Right renal cortex interstitium (tissue), 3 donors: ENCODE measurements around the gene SOX9. TPM values are rescaled to one million over a fixed set of nuclear protein-coding genes. Genes with fewer than 3 reads are reported as not detected.
"Not testable (repeated sequence)": the region's sequence is repeated elsewhere in the genome, so short reads cannot be mapped to it uniquely, and the experiment has no call there.

ENCODE experiments used
- DNase-seq, 3 donors: peaks; one replicate each; pipeline ENCODE4 v3.0.0-alpha.2; 2013; ENCODE audit warnings: low read depth in 3 of 3, low spot score in 2 of 3
- polyA plus RNA-seq, 3 donors: library from polyadenylated mRNA; unstranded; fragments of 120-200 nt; gene quantifications; one replicate each; pipeline ENCODE4 v1.2.1, GENCODE V29; 2013; ENCODE audit not compliant: insufficient read length in 3 of 3

SOX9 gene
- polyA plus RNA-seq, 3 donors = 16.4 to 25.6 (median 18.9) TPM

DNA sequence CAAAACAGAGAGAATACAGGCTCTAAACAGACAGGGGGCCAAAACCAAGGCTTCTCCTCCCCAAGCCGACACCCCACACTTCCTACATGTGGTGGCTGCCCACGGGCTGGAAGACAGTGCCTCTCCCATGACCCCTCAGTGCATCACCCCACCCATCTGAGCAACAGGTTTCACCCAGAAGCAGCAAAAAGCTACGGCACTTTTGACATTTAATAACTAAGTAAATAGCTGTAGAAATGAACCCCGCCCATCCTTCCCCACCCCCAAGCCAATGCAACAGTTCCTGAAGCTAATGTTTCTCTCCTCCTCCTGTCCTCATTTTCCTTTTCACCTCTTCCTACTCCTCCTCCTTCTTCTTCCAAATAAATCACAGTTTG is 9.9 kb upstream of the SOX9 start:
- DNase-seq = no peak

DNA sequence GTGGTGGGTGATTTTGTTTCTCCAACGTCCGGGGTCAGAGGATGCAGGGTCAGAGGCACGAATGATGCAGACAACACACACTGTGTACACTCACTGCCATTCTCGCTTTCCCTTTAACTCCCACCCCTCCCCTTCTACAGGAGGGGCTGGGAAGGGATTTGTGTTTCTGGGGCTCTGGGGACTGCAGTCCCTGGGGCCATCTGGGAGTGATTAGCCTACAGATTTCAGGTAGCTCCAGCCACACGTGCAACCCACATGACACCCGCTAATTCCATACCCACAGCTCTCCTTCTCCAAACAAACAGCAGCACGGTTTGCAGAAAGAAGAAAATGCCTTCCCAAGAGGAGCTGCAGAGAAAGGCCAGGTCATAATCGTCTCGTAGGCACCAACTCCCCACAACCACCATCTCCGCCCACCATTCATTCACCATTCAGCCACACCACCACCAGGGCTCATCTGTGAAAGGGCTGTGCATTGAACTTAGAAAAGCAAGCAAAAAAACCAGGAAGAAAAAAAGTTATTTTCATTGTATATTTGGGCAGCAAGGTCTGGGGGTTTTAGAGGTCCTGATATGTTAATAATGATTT is 9.4 kb upstream of the SOX9 start:
- DNase-seq = no peak

DNA sequence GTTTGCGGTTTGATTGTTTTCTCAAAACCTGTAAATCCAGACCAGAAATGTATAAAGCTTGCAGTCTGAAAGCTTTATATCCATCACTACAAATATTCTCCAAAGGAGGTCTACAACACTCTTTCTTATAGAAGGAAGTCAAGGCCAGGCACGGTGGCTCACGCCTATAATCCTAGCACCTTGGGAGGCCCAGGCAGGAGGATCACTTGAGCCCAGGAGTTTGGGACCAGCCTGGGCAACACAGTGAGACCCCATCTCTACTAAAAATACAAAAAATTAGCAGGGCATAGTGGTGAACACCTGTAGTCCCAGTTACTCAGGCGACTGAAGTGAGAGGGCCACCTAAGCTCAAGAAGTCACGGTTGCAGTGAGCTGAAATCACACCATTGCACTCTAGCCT is 8.9 kb upstream of the SOX9 start:
- not testable (repeated sequence) for DNase-seq

DNA sequence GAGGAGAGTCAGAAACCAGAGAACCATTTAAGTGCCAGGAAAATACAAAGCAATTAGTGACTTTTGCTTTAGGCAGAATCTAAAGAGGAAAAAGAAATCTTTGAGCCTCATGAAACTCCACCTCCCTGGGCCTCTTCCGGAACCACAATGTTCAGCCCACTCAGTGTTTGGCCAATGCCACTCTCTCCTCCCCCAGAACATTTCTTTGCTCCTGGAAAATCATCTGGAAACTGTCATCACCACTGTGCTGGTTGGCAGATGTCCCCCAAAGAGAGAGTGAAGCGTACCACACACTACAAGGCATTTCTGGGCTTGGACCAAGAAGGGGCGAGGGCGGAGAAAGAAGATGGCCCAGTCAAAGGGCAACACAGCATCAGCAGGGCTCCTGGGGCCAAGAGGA is 7.1 kb upstream of the SOX9 start:
- no peak for DNase-seq

DNA sequence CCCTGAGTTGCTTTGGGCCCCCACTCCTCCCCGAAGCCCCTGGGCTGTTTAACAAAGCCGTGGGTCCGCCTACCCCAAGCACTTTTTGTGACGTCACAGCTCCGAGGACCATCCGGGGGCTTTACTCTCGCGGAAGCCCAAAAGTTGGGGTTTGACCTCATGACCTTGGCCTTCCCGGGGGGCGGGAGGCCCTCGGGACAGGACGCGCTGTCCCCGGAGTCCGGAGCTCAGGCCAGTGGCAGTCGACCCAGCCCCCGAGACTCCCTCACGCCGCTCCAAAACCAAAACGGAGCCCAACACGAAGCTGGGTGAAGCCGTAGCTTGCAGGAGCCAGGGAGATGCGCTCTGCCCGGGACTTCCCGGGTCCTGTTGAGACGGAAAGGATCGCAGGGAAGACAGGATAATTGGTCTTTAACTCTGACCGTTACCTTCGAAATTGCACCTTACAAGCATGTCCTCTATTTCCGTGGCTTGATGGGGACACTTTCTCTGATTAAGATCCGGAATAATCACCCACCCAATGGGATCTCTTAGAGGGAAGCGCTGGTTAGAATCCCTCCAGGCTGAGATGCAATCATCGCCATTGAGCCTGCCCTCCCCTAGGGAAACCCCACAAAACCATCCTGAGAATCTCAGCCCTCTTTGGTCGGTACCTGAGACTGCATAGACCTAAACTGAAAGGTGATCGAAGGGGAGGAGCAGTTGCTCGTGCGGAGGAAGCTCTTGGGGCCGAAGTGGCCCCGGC is 4.9 kb upstream of the SOX9 start:
- DNase-seq = no peak

DNA sequence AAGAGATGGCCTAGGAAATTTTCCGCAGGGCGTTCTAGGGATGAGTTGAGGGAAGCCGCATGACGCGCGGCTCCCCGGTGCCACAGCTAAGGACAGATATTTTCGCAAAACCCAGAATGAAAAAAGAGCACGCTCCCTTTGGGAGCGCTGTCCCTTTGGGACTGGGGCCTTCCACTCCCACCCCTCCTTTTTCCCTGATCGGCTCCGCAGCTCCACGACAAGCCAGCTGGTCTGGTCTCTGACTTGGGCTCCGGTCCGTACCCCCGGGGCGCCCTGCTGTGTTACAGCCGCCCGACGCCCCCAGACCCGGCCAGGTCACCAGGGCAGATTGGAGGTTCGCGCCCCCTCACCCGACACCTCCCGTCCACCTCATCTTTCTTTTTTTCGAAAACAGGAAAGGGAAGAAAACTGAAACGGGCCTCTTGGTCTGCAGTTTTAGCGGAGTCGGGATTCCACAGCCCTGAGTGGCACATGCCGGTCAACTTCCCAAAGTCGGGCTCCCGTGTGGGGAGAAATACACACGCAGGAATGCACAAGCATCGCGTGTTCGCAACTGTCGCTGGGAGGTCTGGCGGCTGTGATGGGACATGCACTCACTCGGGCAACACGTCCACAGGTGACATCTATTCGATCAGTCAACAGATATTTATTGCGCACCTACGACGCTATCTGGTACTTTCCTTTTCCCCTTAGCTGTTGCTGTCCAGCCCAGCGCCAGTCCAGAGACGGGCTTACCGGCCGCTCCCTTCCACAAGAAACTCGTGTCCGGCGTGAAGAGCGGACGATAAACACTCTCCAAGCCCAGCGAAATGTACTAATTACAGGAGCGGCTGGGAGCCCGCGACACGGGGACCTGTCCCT is 3.9 kb upstream of the SOX9 start:
- DNase-seq = no peak

DNA sequence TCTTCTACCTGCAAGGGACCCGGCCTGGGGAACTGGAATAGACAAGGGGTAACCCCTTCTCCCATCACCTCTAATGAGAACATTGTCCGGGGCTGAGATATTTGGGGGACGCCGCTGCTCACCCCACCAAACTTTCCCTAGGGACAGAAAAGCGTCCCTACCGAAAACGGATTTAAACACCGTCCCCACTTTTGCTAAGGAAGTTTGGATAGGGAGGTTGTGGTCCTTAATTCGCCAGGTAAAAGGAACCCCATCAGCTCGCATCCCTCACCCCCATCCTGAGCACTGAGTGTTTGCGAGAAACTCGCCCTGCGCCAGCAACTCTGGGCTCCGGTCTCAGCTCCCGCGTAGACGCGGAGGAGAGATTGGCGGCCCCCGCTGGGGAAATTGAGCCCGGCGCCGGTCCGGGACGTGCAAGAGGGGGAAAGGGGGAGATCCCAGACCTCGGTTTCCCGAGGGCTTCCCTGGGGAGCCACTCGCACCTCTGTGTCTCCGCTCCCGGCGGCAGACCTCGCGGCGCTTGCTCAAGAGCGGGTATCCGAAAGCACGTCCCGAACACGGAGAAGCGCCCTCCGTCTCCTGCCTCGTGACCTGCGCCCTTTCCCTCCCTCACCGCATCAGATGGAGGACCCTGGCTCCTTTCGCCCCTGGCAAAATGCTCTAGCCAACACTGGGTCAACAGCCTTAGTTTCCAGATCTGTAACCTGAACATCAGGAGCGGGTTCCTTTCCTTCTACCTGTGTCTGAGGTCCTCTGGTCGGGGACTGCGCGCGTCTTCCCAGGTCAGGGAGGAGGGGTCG is 3.1 kb upstream of the SOX9 start:
- no peak for DNase-seq

DNA sequence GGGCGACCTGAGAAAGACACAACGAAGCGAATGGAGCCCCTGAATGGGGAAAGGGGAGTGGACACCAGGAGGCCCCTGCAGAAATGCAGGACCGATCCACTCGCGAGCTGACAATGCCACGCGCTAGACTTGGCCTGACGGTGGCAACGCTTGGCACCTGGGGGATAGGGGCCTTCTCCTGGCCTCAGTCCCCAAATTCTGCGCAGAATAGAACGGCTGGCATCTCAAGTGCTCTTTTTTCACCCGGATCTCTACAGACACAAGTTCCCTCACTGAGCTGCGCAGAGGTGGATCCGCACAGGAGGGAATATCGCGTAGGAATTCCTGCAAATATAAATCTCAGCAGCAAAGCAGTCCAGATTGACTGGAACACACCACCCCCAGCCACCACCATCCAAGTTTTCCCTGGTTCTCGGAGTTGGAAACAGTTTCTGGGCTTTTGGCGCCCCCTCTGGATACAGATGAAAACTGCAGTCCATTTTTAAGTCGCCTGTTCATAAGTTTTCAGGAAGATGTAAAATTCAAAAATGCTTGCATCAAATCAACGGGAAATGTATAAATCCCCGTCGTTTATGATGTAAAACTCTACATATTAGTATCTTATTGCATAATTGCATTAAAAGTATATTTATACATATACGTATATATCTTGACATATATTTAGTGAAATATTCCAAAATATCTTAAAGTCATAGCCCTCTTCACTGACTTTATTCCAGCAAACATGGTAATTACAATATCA is 2.3 kb upstream of the SOX9 start:
- DNase-seq = no peak

DNA sequence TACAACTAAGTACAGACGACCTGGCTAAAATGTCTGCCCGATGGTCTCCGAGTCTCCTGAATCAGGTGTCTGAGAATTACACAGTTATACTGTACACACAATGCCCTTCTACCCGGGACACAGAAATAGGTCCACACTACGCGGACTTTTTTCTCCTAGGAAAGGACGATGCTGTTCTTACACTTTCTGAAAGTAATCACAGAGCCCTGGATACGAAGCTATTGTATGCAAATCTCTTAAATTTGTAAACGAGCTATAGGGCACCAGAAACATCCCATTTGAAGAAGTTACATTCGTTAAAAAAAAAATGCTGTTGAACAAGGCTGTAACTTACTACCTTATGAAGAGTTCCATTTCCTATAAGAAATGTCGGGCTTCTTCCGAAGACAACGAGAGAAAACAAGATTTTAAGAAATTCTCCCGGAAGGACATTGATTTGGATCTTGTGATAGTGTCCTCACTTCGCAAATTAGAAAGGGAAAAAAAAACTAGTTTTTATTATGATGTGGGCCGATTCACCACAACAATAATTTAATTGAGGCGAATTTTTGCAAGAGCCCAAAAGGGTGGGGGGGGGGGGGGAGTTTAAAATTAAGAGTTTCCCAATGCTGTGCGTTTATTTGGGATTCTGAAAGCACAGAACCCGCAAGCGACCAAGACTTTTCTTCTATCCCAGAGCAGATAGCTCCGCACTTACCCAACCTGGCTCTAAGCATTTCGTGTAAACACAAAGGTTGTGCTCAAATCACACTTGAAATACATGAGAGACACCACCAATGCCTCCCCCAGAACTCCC is 1.5 kb upstream of the SOX9 start:
- DNase-seq = no peak

DNA sequence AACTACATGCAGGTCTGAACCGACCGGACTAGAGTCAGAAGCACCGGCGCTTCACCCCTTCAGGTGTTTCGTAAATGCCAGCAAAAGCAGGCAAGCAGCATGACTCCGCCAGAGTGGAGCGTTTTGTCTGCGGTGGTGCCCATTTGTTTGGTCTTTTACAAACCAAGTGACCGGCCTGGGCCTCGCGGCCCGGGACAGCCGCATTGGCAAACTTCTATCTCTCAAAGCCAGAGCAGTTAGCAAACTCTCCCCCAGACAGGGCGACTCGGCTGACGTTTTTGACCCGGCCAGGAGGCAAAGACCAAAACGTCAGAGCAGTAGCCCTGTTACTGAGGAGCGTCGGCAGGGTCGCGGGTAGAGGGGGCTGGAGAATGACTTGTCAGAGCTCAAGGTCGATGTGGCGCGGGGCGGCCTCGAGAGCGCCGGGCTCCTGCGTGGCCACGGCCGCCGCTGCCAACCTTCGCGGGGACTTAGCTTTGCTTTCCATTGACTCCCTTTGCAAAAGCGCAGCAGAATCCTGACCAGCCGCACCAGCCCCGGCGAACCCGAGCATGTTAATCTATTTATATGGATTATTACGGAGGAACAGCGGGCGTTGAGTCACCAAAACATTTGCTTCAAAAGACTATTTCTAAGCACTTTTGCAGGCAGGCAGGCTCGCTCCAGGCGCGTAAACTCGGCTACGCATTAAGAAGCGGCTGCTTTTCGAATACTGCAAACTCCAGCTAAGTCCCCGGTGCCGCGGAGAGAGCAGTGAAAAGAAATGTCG is 763 bp upstream of the SOX9 start:
- DNase-seq = no peak

DNA sequence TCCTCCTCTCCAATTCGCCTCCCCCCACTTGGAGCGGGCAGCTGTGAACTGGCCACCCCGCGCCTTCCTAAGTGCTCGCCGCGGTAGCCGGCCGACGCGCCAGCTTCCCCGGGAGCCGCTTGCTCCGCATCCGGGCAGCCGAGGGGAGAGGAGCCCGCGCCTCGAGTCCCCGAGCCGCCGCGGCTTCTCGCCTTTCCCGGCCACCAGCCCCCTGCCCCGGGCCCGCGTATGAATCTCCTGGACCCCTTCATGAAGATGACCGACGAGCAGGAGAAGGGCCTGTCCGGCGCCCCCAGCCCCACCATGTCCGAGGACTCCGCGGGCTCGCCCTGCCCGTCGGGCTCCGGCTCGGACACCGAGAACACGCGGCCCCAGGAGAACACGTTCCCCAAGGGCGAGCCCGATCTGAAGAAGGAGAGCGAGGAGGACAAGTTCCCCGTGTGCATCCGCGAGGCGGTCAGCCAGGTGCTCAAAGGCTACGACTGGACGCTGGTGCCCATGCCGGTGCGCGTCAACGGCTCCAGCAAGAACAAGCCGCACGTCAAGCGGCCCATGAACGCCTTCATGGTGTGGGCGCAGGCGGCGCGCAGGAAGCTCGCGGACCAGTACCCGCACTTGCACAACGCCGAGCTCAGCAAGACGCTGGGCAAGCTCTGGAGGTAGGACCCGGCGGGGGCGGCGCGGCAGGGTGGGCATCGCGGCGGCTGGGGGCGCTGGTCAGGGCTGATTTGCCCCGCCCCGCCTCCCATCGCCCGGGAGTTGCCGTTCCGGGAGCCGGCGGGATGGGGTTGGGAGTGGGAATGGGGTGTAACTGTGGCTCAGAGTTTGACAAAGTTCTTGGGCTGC is 567 bp downstream of the SOX9 start:
- DNase-seq = no peak

DNA sequence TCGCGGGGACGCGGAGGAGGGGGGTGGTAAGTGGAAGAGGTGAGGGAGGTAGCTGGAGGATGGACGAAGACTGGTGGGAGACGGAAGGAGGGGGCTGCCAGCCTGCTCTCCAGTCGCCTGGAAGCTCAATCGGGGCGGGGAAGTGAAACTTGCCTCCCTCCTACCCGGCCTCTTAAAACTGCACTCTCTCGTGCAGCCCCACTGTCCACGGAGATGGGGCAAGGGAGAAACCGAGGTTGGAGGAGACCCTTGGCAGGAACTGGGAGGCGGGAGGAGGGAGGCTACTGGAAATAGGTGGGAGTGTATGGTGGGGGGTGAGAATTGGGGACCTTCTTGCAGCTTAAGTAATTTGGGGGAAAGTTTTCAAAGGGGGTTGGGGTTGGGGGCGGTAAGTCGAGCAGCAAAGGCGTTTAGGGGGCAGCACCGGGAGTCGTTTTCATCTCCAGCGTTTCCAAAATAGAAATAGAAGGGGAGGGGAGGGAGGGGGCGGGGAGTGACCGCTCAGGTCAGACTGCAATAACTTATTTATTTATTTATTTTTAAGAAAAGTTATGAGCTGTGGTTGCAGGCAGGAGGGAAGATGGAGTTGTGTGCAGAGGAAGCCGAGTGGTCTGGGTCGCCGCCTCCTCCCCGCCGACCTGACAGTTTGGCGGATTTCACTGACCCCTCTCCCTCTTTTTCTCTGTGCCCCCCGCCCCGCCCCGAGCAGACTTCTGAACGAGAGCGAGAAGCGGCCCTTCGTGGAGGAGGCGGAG is 1.4 kb downstream of the SOX9 start:
- DNase-seq = no peak

DNA sequence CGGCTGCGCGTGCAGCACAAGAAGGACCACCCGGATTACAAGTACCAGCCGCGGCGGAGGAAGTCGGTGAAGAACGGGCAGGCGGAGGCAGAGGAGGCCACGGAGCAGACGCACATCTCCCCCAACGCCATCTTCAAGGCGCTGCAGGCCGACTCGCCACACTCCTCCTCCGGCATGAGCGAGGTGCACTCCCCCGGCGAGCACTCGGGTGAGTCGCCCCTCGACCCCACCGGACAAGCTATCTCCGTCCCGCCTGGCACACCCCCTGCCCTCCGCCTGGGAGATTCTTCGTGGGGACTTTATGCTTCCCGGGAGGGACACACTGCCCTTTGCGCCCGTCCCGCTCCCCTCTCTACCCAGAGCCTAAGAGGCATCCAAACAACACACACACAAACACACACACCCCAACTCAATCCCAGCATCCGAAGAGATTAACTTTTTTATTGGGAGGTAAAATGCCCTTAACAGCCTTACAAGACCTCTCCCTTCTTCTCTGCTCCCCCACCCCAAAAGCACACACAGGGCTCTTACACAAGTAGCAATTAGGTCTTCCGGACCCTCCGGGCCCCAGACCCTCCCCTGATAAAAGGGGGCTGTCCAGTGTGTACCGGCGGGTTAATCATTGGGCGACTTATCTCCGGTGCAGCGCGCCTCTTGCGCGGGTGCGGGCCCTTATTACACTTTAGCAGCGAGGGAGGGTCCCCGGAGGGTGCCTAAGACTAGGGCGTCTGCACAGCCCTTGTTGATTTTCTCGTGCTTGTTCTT is 2.1 kb downstream of the SOX9 start:
- DNase-seq = no peak

DNA sequence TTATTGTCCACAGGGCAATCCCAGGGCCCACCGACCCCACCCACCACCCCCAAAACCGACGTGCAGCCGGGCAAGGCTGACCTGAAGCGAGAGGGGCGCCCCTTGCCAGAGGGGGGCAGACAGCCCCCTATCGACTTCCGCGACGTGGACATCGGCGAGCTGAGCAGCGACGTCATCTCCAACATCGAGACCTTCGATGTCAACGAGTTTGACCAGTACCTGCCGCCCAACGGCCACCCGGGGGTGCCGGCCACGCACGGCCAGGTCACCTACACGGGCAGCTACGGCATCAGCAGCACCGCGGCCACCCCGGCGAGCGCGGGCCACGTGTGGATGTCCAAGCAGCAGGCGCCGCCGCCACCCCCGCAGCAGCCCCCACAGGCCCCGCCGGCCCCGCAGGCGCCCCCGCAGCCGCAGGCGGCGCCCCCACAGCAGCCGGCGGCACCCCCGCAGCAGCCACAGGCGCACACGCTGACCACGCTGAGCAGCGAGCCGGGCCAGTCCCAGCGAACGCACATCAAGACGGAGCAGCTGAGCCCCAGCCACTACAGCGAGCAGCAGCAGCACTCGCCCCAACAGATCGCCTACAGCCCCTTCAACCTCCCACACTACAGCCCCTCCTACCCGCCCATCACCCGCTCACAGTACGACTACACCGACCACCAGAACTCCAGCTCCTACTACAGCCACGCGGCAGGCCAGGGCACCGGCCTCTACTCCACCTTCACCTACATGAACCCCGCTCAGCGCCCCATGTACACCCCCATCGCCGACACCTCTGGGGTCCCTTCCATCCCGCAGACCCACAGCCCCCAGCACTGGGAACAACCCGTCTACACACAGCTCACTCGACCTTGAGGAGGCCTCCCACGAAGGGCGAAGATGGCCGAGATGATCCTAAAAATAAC is 3.0 kb downstream of the SOX9 start:
- no peak for DNase-seq

DNA sequence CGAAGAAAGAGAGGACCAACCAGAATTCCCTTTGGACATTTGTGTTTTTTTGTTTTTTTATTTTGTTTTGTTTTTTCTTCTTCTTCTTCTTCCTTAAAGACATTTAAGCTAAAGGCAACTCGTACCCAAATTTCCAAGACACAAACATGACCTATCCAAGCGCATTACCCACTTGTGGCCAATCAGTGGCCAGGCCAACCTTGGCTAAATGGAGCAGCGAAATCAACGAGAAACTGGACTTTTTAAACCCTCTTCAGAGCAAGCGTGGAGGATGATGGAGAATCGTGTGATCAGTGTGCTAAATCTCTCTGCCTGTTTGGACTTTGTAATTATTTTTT is 3.6 kb downstream of the SOX9 start:
- no peak for DNase-seq
